Chondrocyte (in vitro differentiated cells): ENCODE results near the gene OR2M2. TPM values are rescaled to one million over a fixed set of nuclear protein-coding genes. Genes with fewer than 3 reads are reported as not detected.

Source experiments
- DNase-seq: peaks from one replicate; pipeline ENCODE4 v3.0.0; 2021; ENCODE audit warnings: mixed read lengths, low spot score
- H3K27ac Mint-ChIP-seq: one replicate; pipeline ENCODE4 v1.8.0; 2021; ENCODE audit warnings: mild to moderate bottlenecking, moderate library complexity, mixed read lengths; ENCODE audit not compliant: unreplicated experiment
- H3K27me3 Mint-ChIP-seq: 2 replicates; pipeline ENCODE4 v1.8.0; 2021; ENCODE audit warnings: low read depth, mixed read lengths
- H3K36me3 Mint-ChIP-seq: 2 replicates; pipeline ENCODE4 v1.8.0; 2021; ENCODE audit warnings: low read depth, mixed read lengths
- H3K4me1 Mint-ChIP-seq: 2 replicates; pipeline ENCODE4 v1.8.0; 2021; ENCODE audit warnings: low read depth, mild to moderate bottlenecking, mixed read lengths
- H3K4me3 Mint-ChIP-seq: one replicate; pipeline ENCODE4 v1.8.0; 2021; ENCODE audit warnings: mild to moderate bottlenecking, moderate library complexity, mixed read lengths; ENCODE audit not compliant: unreplicated experiment
- H3K9me3 Mint-ChIP-seq: 2 replicates; pipeline ENCODE4 v1.8.0; 2021; ENCODE audit warnings: low read depth, mixed read lengths
- CTCF ChIP-seq: fragments of 200-600 bp; sonication (generic); IDR thresholded peaks from 2 replicates; pipeline ENCODE4 v1.5.0; 2021; ENCODE audit warnings: antibody characterized with exemption, mild to moderate bottlenecking, moderate library complexity
- total RNA-seq: library from RNA; stranded (reverse); gene quantifications from 3 replicates; pipeline ENCODE4 v1.2.1, GENCODE V29; 2021

The OR2M2 gene
- total RNA-seq, 1 donor from 2014 or later: not detected

DNA sequence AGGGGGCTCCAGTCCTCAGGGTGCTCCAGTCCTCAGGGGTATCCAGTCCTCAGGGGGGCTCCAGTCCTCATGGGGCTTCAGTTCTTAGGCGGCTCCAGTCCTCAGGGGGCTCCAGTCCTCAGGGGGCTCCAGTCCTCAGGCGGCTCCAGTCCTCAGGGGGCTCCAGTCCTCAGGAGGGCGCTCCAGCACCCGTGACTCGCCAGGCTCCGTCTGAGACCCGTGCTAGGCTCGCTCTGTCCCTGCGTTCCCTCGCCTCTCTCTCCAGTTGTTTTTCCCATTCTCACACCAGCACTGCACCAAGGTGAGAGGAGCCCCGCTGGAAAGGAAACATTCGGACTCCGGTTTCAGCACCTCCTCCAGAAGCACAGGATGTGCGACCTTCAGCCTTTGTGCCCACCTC lies 9.4 kb upstream of the OR2M2 start:
- no peaks in the 10 kb centered on the region for H3K27me3 Mint-ChIP-seq
- peaks cover 18% of the 10 kb centered on the region for H3K9me3 Mint-ChIP-seq
- H3K36me3 Mint-ChIP-seq: no peaks in the 10 kb centered on the region
- H3K27ac Mint-ChIP-seq: no peak overlapping the region
- TF ChIP-seq CTCF: no peak
- H3K4me1 Mint-ChIP-seq: no peaks in the 10 kb centered on the region
- no peak for DNase-seq
- H3K4me3 Mint-ChIP-seq: no peak overlapping the region

GRCh38 chr1:248183996-248184395 lies 9.4 kb downstream of the OR2M2 start:
- no peak for TF ChIP-seq CTCF
- no peak overlapping the region for H3K27ac Mint-ChIP-seq
- no peaks in the 10 kb centered on the region for H3K4me1 Mint-ChIP-seq
- H3K9me3 Mint-ChIP-seq: peaks cover 55% of the 10 kb centered on the region
- peaks cover 2% of the 10 kb centered on the region for H3K36me3 Mint-ChIP-seq
- H3K4me3 Mint-ChIP-seq: no peak overlapping the region
- DNase-seq: no peak
- no peaks in the 10 kb centered on the region for H3K27me3 Mint-ChIP-seq

DNA sequence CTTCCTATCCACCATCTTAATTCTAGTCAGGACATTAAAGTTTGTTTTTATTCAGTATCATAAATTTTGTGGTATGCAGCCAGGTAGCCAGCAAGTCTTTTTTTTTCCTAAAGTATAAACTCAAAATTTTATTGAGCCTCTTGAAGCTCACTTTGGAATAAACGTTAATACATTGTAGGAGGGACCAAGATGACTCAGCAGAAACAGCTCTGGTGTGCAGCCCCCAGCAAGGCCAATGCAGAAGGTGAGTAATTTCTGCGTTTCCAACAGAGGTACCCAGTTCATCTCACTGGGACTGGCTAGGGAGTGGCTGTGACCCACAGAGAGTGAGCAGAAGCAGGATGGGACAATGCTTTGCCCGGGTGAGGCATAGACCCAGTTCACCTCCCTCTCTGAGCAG lies 12.7 kb downstream of the OR2M2 start:
- Mint-ChIP-seq H3K27me3 (no peaks in the 10 kb centered on the region), H3K4me1 (no peaks in the 10 kb centered on the region), H3K9me3 (peaks cover 52% of the 10 kb centered on the region), H3K36me3 (peaks cover 2% of the 10 kb centered on the region), H3K27ac (no peak overlapping the region), H3K4me3 (no peak overlapping the region)
- TF ChIP-seq CTCF: no peak
- no peak for DNase-seq

GRCh38 chr1:248189026-248189425 lies 14.4 kb downstream of the OR2M2 start:
- H3K36me3 Mint-ChIP-seq: peaks cover 1% of the 10 kb centered on the region
- H3K4me1 Mint-ChIP-seq: no peaks in the 10 kb centered on the region
- TF ChIP-seq CTCF: no peak
- no peak overlapping the region for H3K4me3 Mint-ChIP-seq
- H3K9me3 Mint-ChIP-seq: peaks cover 51% of the 10 kb centered on the region
- no peak for DNase-seq
- H3K27ac Mint-ChIP-seq: no peak overlapping the region
- H3K27me3 Mint-ChIP-seq: no peaks in the 10 kb centered on the region

GRCh38 chr1:248194117-248194516 lies 19.5 kb downstream of the OR2M2 start:
- Mint-ChIP-seq H3K9me3 (peaks cover 59% of the 10 kb centered on the region), H3K36me3 (no peaks in the 10 kb centered on the region), H3K4me1 (no peaks in the 10 kb centered on the region), H3K4me3 (no peak overlapping the region), H3K27me3 (no peaks in the 10 kb centered on the region), H3K27ac (no peak overlapping the region)
- no peak for TF ChIP-seq CTCF
- DNase-seq: no peak
